ENCODE data around the gene UMAD1. TPM values are rescaled to one million over a fixed set of nuclear protein-coding genes. Genes with fewer than 3 reads are reported as not detected.

The UMAD1 gene
- total RNA-seq, 2 donors from 2014 or later, result 19.5 to 31.4 TPM

DNA sequence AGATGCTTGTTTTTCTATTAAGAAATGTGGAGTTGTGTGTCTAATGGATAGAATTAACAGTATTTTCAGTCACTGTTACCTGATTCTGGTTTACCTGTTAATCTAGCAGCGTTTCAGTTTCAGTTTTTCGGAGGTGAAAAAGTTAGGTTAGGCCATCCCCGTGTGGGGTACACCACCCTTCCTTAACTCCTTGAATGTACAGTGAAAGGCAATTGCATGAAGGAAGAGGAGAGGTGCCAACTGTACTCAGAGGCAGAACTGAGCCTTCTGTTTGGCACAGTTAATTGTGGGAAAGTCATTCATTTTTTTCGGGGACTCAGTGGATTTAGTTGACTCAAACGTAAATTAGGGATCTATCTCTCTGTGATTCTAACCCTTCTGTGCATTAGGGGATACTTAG lies 42.3 kb downstream of the UMAD1 start:
- no peak for DNase-seq (ENCODE audit: low spot score)
- intact Hi-C loops (cut with DNase I), result loop anchor here (5.0 kb wide), 2 partner anchors 79 to 529 kb away; no protein-coding TSS in a partner anchor
- H3K4me3 ChIP-seq, result no peak overlapping the region
- no peaks in the 10 kb centered on the region for H3K36me3 ChIP-seq
- 45% methylated on average over 5 of the region's 5 CpGs for WGBS
- TF ChIP-seq POLR2AphosphoS5 (IDR thresholded peaks at IDR 0.05) (peak; percentile 6), POLR2A (IDR thresholded peaks at IDR 0.05) (no peak)
- no peaks in the 10 kb centered on the region for H3K9me3 ChIP-seq
- no peaks in the 10 kb centered on the region for H3K4me1 ChIP-seq (replicated peaks)
- H3K27me3 ChIP-seq (replicated peaks; ENCODE audit: insufficient read depth), result no peaks in the 10 kb centered on the region
- H3K27ac ChIP-seq, result peak overlapping the region; percentile 64 to 78

DNA sequence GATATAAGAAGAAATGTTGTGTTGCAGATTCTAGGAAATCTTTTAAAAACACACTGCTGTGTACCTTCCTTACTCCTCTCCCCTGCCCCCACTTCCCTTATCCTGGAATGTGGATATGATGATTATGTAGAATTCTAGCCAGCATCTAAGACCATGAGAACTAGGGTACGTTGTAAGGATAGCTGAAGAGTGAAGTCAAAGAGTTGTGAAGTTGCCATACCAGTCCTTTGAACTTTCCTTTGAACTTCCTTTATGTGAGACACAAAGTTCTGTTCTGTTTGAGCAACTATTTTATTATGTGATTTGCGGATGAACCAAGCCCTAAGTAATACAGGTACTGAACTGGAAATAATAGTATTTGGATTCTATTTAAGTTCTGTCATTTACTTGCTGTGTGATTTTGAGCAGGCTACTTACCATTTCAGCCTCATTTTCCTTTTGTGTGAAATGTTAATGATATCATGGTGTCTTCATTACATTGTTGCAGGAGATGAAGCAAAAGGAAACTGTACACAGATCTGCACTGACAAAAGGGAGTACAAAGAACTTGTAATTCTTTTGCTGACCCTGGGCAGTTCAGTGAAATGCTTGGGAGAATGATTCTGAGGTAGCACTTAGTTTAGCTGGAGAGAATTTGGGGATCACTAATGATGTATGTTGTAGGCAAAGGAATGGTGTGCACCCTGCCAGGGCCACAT lies 46.4 kb downstream of the UMAD1 start:
- DNase-seq (ENCODE audit: low spot score), result peak; percentile 36
- no peaks in the 10 kb centered on the region for H3K4me1 ChIP-seq (replicated peaks)
- no peaks in the 10 kb centered on the region for H3K27me3 ChIP-seq (replicated peaks; ENCODE audit: insufficient read depth)
- TF ChIP-seq, protein P1, sequence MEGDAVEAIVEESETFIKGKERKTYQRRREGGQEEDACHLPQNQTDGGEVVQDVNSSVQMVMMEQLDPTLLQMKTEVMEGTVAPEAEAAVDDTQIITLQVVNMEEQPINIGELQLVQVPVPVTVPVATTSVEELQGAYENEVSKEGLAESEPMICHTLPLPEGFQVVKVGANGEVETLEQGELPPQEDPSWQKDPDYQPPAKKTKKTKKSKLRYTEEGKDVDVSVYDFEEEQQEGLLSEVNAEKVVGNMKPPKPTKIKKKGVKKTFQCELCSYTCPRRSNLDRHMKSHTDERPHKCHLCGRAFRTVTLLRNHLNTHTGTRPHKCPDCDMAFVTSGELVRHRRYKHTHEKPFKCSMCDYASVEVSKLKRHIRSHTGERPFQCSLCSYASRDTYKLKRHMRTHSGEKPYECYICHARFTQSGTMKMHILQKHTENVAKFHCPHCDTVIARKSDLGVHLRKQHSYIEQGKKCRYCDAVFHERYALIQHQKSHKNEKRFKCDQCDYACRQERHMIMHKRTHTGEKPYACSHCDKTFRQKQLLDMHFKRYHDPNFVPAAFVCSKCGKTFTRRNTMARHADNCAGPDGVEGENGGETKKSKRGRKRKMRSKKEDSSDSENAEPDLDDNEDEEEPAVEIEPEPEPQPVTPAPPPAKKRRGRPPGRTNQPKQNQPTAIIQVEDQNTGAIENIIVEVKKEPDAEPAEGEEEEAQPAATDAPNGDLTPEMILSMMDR (IDR thresholded peaks at IDR 0.05), result no peak
- peak; percentile 85 for TF ChIP-seq POLR2AphosphoS5 (IDR thresholded peaks at IDR 0.05)
- no peaks in the 10 kb centered on the region for H3K9me3 ChIP-seq
- intact Hi-C loops (cut with DNase I), result no loop called here
- WGBS, result 34% methylated on average over 2 of the region's 2 CpGs
- no peaks in the 10 kb centered on the region for H3K36me3 ChIP-seq
- no peak overlapping the region for H3K4me3 ChIP-seq
- peak overlapping the region; percentile 63 for H3K27ac ChIP-seq

DNA sequence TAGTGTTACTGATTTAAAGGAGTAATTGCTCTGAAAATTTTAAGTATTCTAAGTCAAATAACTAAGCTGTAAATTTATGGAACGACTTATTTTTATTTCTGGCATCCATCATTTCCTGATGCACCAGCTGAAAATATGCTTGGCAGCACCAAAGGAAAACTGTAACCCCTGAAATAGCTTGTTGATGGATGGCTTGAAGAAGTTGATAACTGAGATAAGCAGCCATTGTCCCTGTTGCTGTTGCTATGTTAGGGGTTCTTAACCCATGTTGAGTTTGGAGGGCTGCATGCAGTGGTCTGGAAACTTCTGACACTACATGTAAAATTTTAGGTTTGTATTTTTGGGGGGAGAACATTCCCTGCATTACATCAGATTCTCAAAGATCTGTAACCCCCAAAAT lies 47.2 kb downstream of the UMAD1 start:
- DNase-seq (ENCODE audit: low spot score), result no peak
- 6% methylated on average over 1 of the region's 1 CpG for WGBS
- Histone ChIP-seq H3K27ac (peak overlapping the region; percentile 63), H3K27me3 (replicated peaks; ENCODE audit: insufficient read depth) (no peaks in the 10 kb centered on the region), H3K36me3 (no peaks in the 10 kb centered on the region), H3K4me1 (replicated peaks) (no peaks in the 10 kb centered on the region), H3K4me3 (no peak overlapping the region), H3K9me3 (no peaks in the 10 kb centered on the region)
- intact Hi-C loops (cut with DNase I), result no loop called here
- TF ChIP-seq, protein P1 (IDR thresholded peaks at IDR 0.05), result no peak
- TF ChIP-seq POLR2A (IDR thresholded peaks at IDR 0.05) (no peak), POLR2AphosphoS5 (IDR thresholded peaks at IDR 0.05) (no peak)

DNA sequence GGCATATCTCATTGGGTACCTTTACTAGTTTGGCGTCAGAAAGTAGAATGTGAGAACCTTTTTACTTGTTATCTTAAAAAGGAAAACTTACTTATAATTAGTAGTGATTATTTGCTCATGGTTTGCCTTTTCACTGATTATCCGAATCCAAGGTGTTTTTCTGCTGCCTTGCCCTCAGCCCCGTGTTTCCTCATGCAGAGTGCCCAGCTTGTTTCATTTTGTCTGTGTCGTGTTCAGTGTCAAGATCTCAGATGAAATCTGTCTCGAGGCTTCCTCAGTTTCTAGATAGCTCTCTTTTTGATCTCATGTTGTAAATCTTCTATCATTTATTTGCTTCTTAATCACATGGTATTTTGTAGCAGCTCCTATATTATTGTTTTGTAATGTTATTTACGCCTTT lies 47.8 kb downstream of the UMAD1 start:
- intact Hi-C loops (cut with DNase I), result no loop called here
- H3K4me1 ChIP-seq (replicated peaks), result no peaks in the 10 kb centered on the region
- H3K4me3 ChIP-seq, result no peak overlapping the region
- no peaks in the 10 kb centered on the region for H3K36me3 ChIP-seq
- no peak for DNase-seq (ENCODE audit: low spot score)
- no peaks in the 10 kb centered on the region for H3K27me3 ChIP-seq (replicated peaks; ENCODE audit: insufficient read depth)
- TF ChIP-seq POLR2AphosphoS5 (IDR thresholded peaks at IDR 0.05) (no peak), POLR2A (IDR thresholded peaks at IDR 0.05) (no peak)
- TF ChIP-seq, protein P1 (IDR thresholded peaks at IDR 0.05), result no peak
- 50% methylated on average over 6 of the region's 6 CpGs for WGBS
- no peaks in the 10 kb centered on the region for H3K9me3 ChIP-seq
- H3K27ac ChIP-seq, result peak overlapping the region; percentile 63

DNA sequence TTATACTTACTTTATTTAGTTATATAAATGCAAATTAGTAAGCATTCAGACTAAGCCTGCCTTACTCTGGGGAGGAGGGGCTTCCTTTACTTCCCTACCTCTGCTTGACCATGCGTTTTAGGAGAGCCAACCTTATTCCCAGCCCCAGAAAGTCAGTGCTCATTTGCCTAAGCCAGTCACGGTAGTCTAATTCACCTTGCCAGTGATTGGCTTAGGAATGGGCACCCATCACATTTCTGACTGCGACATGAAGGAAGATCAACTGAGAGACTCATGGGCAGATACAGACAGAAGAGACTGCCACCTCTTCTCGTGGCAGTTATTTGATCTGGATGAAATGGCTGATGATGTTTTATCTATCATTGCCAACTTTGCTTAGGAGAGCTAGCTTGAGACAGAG lies 48.4 kb downstream of the UMAD1 start:
- H3K27ac ChIP-seq, result peak overlapping the region; percentile 63
- H3K9me3 ChIP-seq, result no peaks in the 10 kb centered on the region
- 92% methylated on average over 4 of the region's 4 CpGs for whole genome bisulfite sequencing
- TF ChIP-seq, protein P1 (IDR thresholded peaks at IDR 0.05), result no peak
- no peak for TF ChIP-seq POLR2A (IDR thresholded peaks at IDR 0.05)
- H3K27me3 ChIP-seq (replicated peaks; ENCODE audit: insufficient read depth), result no peaks in the 10 kb centered on the region
- H3K36me3 ChIP-seq, result no peaks in the 10 kb centered on the region
- intact Hi-C loops (cut with DNase I), result no loop called here
- H3K4me1 ChIP-seq (replicated peaks), result no peaks in the 10 kb centered on the region
- H3K4me3 ChIP-seq, result no peak overlapping the region
- no peak for DNase-seq (ENCODE audit: low spot score)
